Right ventricle myocardium superior (tissue), 1 donor: ENCODE results near the gene SDS. TPM values are rescaled to one million over a fixed set of nuclear protein-coding genes. Genes with fewer than 3 reads are reported as not detected.

Experiments
- ATAC-seq: fragments of 200-7000 bp; cut with Tn5 transposase; one replicate; pipeline ENCODE4 v1.9.1; 2020; ENCODE audit warnings: mild to moderate bottlenecking; ENCODE audit not compliant: poor library complexity
- DNase-seq: peaks from one replicate; pipeline ENCODE4 v3.0.0-alpha.2; 2020
- intact Hi-C: fragments of 100-400 bp; cut with DNase I; formaldehyde crosslinking; loops from one replicate; pipeline ENCODE4 v1.11.2; 2022
- total RNA-seq: library from RNA; stranded (reverse); fragmentation: NEBNext Ultra II Directional; extraction: Animal tissue kit (Norgen Biotek cat#: 25700); gene quantifications from one replicate; pipeline ENCODE4 v1.2.1, GENCODE V29; 2021
- donor health status: DM: no; HTN: yes; CAD: no; lungs with severe emphysema.

The SDS gene
- total RNA-seq, 1 donor from 2014 or later: not detected

DNA sequence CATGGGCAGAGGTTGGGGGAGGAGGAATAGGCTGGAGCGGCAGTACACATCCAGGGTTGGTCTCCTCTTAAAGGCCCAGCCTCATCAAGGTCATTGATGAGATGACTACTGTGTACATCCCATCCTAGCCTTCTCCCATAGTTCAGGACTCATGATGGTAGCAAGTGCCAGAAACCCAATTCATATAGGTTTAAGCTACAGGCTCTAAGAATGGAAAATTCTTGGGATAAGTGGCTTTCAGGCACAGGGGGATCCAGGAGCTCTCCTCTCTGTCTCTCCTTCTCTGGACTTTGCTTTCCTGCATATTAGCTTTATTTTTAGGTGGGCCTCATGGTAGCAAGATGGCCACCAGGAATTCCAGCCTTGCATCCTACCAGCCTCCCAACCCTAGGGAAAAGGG lies 24.8 kb upstream of the SDS start:
- no peak for DNase-seq
- intact Hi-C loops: loop anchor here (10.0 kb wide), 1 partner anchor 244 kb away; the partner anchor contains the start of genes DDX54 and RITA1
- no peak for ATAC-seq

DNA sequence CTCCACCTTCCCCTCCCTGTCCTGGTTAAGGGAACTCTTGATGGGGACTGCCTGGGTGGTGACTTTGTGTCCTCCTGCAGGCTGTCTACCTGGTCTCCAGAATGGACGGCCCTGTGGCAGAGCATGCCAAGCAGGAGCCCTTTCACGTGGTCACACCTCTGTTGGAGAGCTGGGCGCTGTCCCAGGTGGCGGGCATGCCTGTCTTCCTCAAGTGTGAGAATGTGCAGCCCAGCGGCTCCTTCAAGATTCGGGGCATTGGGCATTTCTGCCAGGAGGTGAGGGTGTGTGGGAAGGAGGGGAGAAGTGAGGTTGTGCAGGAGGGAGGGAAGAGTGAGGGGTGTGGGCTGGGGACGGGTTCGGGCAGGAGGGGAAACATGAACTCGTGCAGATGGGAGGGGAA lies 24.2 kb upstream of the SDS start:
- DNase-seq: no peak

DNA sequence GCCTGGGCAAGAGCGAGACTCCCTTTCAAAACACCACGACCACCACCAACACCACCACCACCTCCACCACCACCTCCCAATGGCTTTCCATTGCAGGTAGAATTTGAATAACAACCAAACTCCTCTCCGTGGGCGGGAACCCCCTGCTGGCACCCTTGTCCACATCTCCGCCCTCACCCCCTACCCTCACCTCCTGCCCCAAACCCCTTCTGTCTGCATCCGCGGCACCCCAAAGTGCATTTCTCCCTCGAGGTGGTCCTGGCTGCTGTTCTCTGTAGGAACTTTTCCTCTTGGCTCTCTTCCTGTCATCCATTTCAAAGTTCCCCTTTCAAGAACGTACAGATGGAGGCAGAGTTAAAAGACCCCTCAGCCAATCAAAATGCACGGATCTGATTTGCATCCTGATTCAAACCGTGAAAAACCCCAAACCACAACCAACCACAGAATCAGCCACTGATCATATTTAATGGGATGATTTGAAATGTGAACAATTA lies 22.3 kb upstream of the SDS start:
- ATAC-seq: no peak
- DNase-seq: no peak
- intact Hi-C loops: loop anchor here (10.0 kb wide), 1 partner anchor 241 kb away; the partner anchor contains the start of genes DDX54 and RITA1

More for the DNA sequence above, 24.2 kb upstream of the SDS start:
- ATAC-seq: no peak
- intact Hi-C loops: loop anchor here (10.0 kb wide), 1 partner anchor 243 kb away; the partner anchor contains the start of genes DDX54 and RITA1

GRCh38 chr12:113424915-113425823 lies 21.5 kb upstream of the SDS start:
- ATAC-seq: peak; percentile 53
- DNase-seq: peak; percentile 72
- intact Hi-C loops: loop anchor here (5.0 to 10.0 kb wide), 2 partner anchors 113 to 240 kb away; partner anchors contain the start of genes DDX54 and RITA1

DNA sequence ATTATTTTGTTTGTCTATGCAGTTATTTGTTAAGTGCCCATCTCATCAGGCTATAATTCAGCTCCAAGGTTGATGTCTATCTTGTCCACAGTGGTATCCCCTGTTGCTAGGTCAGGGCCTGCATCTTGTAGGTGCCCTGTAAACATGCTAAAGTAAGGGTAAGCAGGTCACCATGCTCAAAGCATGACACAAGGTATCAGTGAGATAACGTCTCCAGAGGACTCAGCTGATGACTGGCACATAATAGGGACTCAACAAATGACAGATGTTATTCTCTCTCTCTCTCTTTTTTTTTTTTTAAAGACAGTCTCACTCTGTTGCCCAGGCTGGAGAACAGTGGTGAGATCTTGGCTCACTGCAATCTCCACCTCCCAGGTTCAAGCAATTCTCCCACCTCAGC lies 20.8 kb upstream of the SDS start:
- ATAC-seq (no peak), DNase-seq (no peak)
- intact Hi-C loops: loop anchor here (5.0 to 10.0 kb wide), 2 partner anchors 112 to 240 kb away; partner anchors contain the start of genes DDX54 and RITA1

DNA sequence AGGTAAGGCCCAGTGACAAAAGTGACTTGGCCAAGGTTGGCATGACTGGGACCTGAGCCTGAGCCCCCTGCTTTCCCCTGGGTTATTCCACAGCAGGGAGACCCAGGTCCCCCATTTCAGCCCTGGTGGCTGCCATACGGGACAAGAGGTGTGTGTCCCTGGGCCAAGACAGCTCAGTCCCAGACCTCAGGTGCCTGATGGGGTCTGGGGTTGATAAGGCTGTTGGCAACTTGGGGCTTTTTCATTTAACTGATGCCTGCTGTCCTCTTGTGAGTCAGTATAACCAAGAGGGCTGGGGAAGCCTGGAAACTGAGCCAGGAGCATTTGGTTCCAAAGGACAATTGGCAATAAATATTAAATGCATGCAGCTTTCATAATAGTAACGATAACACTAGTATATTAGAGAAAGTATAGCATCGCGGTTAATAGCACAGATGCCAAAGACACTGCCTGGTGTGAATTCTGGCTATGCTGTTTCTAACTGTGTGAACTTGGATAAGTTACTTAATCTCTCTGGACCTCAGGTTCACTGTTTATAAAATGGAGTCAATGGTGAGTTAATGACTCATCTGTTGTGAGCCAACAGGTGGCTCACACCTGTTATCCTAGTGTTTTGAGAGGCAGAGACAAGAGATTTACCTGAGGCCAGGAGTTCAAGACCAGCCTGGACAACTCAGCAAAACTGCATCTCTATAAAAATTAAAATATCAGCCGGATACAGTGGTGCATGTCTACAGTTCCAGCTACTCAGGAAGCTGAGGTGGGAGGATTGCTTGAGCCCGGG lies 19.4 kb upstream of the SDS start:
- intact Hi-C loops: loop anchor here (5.0 to 10.0 kb wide), 2 partner anchors 111 to 238 kb away; partner anchors contain the start of genes DDX54 and RITA1
- DNase-seq (no peak), ATAC-seq (no peak)

DNA sequence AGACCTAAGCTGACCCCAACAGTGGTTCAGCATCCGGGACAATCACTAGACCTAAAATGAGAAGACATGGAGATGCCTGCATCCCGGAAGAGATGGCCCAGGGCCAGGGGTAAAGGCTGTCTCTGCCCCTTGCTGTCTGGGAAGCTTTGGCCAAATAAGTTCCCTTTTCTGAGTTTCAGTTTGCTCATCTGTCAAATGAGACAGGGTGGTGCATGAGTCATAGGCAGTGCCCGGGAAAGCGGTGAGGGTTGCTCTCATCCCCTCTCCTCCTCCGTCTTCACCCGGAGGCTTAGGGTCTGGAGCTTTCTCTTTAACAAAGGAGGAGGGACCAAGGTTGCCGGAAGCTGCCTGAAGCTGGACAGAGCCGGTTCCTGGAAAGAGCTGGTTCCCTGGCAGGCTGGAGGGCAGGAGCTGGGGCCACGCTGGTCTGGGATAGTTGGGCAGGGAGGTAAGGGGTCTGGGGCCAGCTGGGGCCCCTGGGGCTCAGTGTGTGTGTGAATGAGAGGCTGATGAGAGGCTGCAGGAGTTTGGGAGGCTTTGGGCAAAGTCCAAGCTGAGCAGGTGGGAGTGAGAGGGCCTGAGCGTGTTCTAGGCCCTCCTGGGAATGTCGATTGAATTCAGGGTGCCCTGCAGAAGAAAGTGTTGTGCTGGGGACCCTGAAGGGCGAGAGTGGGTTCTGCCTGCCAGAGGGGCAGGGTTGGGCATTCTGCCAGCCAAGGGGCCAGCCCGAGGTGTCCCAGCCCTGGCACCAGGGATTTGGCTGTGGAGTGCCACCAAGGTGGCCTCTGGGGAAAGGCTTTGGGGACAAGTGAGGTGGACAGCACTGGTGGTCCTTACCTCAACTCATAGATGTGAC lies 18.6 kb upstream of the SDS start, which contains the start of gene SDSL:
TSS of gene SDSL (plus strand) at position 351 of the 856 bp plus-strand sequence. CDS start 5,603 bp downstream, outside the sequence.
- intact Hi-C loops: loop anchor here (5.0 to 10.0 kb wide), 2 partner anchors 110 to 237 kb away; partner anchors contain the start of genes DDX54 and RITA1
- ATAC-seq (peak; percentile 88), DNase-seq (peak; percentile 72)

- DNase-seq: no peak
- intact Hi-C loops: loop anchor here (5.0 to 10.0 kb wide), 2 partner anchors 109 to 236 kb away; partner anchors contain the start of genes DDX54 and RITA1
- no peak for ATAC-seq
These were observed 17.4 kb upstream of the SDS start for GRCh38 chr12:113420996-113421595.

- ATAC-seq (peak; percentile 5), DNase-seq (no peak)
- intact Hi-C loops: no loop called here
These were observed 14.7 kb upstream of the SDS start for GRCh38 chr12:113418213-113418879.

GRCh38 chr12:113416091-113416754 lies 12.5 kb upstream of the SDS start:
- DNase-seq: no peak
- intact Hi-C loops: no loop called here
- peak; percentile 46 for ATAC-seq

DNA sequence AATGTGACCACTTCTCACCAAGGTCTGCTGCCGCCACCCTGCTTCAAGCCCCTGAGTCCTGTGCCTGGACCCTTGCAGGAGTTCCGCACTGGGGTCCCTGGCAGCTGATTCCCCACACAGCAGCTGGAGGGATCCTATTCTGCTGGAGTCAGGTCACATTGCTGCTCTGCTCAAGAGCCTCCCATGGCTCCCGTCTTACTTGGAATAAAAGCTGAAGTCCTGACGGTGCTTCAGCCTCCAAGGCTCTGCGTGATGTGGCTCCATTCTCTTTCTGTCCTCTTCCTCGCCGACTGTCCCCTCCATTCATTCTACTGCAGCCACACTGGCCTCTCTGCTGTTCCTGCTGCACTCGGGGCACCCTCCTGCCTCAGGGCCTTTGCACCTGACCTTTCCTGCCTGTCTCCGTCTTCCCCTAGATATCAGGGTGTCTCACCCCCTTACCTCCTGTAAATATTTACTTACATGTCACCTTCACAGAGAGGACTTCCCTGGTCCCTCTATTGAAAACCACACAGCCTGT lies 10.9 kb upstream of the SDS start:
- intact Hi-C loops: no loop called here

GRCh38 chr12:113413488-113413939 lies 9.8 kb upstream of the SDS start:
- intact Hi-C loops: no loop called here
- no peak for DNase-seq
- ATAC-seq: peak; percentile 58

More for the DNA sequence above, 10.9 kb upstream of the SDS start:
- no peak for ATAC-seq
- no peak for DNase-seq

DNA sequence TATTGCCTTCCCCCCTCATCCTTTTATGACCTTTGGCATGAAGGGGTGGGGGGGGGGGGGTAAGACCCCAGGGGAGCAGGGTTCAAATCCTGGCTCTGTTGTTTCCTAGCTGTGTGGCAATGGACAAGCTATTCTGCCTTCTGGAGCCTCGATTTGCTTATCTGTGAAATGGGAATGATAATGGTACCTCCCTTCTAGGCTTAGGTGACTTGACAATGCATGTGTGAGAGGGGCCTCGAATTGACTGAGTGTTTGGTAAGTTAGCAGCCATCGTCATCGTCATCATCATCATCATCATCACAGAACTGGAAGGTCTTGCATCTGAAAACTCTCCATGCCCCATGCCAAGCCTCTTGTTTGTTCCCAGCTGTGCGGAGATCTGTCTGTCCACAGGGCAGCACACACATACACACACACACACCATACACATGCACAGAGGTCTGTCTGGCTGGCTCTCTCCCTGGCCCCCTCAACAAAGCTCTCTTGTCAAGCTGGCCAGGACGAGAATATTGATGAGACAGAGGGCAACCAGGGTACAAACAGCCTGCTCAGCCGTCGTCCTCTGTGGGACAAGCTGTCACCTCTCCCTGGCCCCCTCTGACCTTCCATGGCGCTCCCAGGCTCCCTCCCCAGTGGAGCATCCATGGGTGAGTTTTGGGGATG lies 5.9 kb upstream of the SDS start:
- DNase-seq: no peak
- intact Hi-C loops: no loop called here
- no peak for ATAC-seq

DNA sequence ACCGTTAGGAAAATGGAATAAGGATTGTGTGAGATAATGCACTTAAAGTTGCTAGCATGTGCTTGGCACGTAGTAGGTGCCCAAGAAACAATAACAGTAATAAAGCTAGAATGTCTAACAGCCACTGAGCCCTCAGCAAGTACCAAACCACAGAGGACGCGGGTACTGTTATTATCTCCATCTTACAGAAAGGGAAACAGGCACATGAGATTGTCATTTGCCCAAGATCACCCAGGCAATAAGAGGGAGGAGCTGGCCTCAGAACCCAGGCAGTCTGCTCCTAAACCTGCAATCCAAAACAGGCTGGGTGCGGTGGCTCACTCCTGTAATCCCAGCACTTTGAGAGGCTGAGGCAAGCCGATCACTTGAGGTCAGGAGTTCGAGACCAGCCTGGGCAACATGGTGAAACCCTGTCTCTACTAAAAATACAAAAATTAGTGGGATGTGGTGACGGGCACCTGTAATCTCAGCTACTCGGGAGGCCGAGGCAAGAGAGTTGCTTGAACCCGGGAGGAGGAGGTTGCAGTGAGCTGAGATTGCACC lies 5.1 kb upstream of the SDS start:
- no peak for DNase-seq
- no peak for ATAC-seq
- intact Hi-C loops: no loop called here

- intact Hi-C loops: no loop called here
- no peak for ATAC-seq
- DNase-seq: no peak
These were observed 4.4 kb upstream of the SDS start for GRCh38 chr12:113407931-113408600.
